GM18858 (cell line): ENCODE data around the gene RALY.

ENCODE experiments used
- ATAC-seq: cut with Tn5 transposase; IDR thresholded peaks from one replicate; pipeline ENCODE4 v1.9.1; 2021; ENCODE audit not compliant: unreplicated experiment

The RALY gene

DNA sequence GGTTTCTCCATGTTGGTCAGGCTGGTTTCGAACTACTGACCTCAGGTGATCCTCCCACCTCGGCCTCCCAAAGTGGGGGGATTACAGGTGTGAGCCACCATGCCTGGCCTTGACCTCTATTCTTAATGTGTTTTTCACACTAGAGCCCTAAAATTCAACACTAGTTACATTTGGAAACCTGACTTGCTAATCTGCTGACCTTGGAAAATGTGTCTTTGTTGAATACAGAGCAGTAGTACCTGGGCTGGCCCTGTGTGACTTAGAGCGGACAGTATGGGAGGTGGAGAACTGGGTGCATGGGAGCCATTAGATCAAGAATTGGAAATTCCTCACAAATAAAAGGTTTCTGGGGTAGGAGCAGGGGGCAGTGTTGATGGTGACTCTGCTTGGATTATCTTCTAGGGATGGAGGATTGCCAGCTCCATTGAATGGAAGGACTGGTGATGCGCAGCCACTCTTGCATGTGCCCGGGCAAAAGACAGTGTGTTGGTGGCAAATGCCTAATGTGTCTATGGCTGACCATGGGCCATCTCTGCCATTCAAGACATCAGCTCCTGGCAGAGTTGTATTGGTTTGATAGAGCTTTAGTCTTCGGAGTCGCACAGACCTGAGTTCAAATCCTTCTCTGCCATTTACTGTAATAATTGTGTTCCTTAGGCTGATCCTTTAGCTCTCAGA is 53.4 kb downstream of the RALY start:
- ATAC-seq, result no peak

DNA sequence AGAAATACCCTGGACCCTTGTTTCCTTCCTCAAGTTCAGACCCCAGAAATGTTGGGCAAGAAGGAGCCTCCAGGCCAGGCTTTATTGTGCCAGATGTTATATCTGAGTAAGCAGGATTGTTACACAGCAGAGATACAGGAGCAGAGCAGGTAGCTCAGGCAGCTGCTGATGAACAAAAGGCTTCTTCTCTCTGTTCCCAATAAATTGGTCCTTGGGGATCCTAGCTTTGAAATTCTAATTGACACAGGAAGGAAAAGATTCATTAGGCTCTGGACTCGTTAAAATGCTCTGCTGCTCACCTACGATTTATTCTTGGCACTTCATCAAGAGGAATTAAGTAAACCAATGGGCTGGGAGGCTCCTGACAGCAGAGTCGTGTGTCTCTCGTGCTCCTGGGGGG is 54.2 kb downstream of the RALY start:
- no peak for ATAC-seq

DNA sequence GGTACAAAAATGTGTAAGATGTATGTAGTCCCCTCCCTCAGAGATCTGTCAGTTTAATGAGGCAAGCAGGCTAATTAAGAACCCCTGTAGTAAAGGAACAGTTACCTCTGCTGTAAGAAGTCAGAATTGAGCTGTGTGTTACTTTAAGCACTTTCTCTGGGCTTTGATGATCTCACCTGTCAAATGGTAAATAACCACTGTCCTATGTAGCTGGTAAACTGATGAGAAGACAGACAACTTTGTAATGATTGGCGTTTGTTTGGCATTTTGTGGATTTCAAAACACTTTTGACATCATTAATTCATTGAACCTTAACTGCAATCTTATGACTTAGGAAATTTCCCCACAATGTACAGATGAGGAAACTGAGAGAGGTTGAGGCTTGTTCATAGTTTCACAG is 55.7 kb downstream of the RALY start:
- ATAC-seq, result no peak

DNA sequence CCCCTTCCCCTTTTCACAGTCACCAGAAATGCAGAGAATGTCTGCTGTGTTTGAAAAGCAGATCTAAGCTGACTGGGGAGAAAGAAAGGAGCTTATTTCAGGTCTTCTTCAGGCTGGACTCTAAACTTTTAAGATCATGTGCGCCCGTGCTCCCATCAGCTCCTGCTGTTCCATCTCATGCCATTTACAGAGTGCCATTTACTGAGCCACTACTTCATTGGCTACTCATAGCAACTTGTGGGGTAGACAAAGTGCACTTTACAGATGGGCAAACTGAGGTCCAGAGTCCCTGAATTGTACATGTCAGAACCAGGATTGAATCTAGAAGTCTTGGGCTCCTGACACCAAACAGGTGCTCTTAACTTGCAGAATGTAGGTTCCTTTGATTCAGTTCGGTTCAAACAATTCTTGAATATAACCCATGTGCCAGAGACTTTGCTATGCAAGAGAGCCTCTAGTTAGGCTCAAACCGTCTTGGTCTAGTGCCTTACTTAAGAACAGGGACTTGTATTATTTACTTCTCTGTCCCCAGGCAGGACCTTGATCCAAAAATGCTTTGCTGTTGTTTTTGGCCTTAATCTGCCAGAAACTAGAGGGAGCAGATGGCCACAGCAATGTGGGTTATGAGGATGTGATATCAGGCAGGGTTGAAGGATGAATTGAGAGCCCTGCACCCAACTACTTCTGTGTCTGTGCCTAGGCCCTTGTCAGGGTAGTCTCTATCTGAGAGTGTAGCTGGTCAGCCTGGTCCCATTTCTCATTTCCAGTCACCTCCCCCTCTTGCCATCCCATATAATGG is 56.4 kb downstream of the RALY start:
- ATAC-seq, result no peak

DNA sequence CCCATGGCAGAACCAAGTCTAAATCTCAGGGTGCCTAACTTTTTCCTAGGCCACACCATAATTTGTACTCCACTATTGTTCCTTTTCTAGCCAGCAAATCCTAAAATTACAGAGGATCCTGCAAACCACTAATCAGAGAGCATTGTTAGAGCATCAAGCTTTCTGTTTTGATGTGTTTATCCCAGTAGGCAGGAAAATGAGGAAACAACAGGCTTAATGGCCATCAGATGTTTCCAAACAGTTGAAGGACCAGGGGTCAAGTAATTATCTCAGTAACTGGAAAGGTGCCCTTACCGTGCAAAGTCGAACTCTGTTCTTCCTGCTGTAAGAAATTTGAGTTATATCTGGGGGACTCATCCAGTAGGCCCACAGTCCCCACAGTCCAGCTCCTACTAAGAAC is 58.7 kb downstream of the RALY start:
- no peak for ATAC-seq

DNA sequence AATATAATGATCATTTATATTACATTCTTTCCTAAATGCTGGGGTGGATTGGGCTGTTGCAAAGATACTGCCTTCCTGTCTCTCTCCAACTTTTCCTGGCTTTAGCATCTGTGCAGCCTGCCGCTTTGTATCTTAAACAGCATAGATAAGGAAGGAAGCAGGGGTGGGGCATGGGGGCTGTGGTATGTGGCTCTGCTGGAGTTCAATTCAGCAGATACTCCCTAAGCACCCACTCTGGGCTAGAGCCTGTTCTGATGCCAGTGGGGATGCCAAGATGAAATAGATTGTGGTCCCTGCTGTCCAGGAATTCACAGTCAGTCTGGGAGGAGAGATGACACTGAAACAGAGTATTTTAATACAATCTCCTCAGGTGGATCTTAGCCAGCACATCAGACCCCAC is 61.6 kb downstream of the RALY start:
- ATAC-seq, result no peak

DNA sequence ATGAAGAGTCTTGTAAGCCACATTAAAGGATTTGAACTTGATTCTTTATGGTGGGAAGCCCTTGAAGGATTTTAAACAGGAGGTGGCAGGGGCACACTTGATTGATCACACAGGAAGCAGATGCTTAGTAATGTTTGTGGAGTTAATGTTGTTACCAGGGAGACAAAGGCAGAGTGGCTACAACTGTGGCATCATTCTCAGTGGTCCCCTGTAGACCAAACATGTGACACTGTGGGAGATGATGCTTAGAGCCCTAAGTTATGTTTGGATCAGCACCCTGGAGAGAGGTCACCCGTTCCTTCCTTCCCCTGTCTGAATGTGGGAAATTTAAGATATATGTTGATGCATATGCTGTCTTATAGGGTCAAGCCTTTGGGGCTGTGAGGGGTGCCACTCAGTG is 65.1 kb downstream of the RALY start:
- no peak for ATAC-seq

DNA sequence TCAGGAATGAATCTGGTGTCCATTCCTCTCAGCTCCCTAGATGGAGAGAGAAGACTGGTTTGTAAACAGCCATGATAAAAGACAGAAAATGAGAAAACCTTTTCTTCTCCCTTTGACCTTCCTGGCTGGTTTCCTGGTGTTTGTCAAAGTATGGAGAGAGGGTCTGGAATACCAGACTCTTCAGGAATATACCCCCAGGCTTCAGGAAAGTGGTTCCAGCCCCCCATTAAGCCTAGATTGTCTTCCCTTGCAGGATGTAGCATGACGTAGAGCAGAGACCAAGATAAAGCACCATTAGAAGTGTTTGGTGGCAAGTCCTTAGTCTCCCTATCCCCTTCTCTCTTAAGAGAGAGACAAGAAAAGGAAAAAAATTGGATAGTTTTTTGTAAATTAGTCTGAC is 67.3 kb downstream of the RALY start:
- no peak for ATAC-seq

DNA sequence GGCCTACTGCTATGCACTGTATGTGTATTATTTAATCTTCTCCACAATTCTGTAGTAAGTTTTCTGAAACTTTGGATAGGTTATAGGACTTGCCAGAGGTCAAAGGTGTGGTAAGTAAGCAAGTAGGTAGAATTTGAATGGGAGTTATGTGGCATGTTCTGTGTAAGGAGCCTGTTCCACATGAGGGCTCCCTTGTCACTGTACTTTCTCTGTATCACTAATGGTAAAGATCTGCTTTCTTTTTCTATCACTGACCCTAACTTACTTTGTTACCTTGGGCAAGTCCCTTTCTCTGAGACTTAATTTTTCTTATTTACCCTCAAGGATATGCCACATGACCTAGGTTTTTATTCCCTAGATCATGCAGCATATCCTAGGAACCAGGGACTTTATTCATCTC is 68.0 kb downstream of the RALY start:
- peak; percentile 46 for ATAC-seq

DNA sequence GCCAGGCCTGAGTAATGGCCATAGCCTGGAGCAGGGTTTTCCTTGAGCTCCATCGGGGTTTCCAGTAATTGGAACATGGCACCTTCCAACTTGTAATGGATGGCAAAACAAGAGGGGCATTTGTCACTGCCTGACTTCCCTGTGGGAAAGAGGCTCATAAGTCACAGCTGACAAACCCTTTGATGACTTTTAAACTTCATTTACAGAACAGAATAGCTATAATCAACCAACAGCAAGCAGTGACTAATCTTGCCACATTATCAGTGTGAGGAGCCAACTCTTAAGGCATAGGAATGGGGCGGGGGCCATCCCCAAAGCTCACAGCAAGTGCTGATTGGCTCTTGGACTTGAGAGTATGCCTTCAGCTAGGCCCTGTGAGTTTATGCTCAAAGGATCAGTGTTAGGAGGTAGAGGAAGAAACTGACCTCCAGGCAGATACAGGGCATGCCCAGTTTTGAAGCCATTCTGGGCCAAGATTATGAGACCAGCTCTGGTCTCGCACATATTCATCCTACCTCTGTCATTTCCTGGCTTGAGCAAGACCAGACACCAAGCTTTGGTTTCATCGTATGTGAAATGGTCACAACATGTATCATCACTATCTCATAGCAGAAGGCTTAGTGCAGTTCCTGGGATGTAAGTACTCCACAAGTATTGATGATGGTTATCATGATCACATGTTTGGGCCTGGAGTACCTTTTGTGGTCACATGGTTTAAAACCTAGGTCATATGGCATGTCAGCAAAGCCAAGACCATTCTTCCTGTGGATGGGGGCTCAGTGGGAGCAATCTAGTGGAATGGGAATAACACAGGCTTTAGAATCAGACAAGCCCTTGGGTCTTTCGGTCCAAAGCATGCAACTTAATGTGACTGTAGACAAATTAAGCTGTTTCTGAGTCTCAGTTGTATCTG is 69.1 kb downstream of the RALY start:
- ATAC-seq, result no peak

DNA sequence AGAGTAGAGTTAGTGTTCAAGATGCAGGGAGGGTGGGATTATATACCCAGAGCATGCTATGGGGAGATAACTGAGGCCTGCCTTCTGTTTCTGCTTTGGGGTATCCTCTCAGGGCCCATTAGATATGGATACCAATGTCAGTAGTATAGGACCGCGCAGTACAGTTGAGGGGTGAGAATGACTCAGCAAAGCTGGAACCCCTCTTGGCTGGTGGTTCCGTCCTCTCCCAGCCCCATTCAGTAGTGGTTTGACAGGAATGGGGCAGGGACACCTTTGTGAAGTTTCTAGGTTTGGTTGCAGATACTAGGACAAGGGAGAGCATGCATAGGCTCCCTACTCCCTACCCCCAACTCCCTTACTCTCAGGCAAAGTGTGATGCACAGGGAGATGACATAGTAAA is 70.6 kb downstream of the RALY start:
- no peak for ATAC-seq

DNA sequence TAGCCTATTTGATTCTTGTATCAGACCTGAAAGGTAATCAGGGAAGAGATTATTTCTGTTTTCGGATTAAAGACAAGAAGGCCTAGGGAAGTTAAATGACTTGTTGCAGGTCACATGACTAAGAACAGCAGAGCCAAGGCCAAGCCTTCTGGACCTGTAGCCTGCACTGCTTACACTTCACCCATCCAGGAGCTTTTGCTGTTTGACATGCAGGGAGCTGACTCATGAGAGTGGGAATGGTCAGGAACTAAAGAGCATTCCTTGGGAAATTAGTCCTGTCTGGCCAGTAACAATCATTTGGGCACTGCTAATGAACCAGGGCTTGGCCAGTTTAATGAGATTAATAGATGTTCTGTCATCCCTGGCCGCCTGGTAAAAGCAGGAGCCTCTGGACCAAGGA is 71.5 kb downstream of the RALY start:
- no peak for ATAC-seq

DNA sequence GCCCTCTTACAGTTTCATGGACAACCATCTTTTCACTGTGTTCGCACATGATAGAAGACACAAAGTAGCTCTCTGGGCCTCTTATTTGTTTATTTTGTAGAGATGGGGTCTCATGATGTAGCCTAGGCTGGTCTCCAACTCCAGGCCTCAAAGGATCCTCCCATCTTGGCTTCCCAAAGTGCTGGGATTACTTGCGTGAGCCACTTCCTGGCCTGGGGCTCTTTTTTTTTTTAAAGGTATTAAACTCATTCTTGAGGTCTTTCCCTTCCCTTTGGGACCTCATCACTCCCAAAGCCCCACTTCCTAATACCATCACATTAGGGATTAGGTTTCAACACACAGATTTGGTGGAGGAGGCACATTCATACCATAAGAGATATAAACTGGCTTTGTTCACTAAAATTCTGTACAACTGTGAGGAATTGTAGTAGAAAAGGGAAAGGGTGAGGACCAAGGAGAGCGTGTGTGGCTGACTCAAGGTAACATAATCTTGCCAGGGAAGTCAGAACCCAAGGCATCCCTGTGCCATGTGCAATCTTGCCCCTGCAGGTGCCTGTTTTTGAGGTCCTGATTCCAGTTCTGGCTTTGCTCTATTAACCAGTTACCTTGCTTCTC is 72.9 kb downstream of the RALY start:
- ATAC-seq, result no peak

DNA sequence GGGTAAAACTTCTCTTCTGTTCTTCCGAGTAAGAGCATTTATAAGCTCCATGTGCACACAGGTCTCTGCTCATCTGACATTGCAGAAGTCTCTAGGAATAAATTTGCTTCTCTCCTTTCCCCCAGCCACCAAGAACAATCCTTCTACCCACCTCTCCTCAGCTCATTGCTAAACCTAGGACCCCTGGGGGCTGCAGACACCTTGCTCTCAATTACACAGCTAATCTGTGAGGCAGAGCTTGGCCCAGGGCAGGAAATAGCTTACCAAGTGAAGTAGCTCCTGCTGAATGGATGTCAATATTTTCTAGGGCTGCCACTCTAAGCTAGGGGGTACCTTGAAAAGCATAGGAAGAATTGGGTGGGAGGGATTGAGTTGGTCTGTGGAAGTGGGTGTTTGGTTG is 74.3 kb downstream of the RALY start:
- no peak for ATAC-seq

DNA sequence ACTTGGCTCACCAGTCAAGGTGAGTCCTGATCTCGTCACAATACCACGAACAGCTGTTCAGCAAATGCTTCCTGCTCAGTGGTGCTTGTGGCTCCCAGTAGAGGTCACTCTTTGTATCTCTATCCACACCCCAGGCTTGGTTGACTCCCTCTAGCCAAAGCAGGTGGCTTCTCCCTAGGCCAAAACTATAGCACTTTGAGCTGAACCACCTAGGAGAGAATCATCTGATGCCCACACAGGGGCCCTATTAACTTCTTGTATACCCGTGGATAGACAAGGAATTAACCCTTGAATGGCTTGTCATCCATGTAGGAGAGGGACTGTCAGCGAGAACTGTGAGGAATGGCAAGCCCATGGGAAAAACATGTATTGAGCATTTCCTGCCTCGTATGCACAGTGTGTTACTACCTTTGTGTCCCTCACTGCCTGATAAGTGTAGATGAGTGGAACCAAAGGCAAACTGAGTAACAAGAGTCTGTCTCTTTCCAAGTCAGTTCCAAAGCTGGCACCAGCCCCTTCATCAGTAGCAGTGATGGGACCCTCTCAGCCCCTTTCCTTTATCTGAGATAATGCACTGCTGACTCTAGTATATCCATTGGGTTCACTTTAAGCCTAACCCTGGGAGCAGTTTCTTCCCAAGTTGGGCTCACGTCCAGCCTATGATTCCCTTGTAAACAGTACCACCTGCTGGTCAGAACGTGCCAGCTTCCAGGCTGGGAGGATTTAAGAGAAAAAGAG is 75.8 kb downstream of the RALY start:
- no peak for ATAC-seq

DNA sequence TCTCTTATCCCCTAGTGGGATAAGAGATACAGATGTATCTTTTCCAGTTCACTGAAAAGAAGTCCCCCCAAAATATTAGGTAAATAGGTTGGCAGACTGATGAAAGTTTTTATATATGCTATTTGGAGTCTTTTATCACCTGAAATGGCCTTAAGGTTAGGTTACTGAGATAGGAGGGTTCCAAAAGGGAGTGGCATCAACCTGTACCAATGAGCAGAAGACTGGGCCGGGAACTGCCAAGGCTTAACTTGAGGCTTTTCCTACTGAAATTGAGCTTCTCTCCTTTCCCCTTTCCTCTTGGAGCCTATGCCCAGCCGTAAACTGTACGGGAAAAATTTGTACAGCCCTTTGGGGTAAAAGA is 76.3 kb downstream of the RALY start:
- no peak for ATAC-seq

DNA sequence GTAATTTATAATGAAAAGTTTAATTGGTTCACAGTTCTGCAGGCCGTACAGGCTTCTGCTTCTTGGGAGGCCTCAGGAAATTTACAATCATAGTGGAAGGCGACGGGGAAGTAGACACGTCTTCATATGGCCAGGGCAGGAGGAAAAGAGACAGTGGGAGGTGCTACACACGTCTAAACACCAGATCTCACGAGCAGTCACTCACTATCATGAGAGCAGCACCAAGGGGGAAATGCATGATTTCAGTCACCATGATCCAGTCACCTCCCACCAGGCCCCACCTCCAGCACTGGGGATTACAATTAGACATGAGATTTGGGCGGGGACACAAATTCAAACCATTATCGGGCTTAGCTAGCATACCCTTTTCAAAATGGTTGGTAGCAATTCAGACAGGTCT is 77.1 kb downstream of the RALY start:
- no peak for ATAC-seq

DNA sequence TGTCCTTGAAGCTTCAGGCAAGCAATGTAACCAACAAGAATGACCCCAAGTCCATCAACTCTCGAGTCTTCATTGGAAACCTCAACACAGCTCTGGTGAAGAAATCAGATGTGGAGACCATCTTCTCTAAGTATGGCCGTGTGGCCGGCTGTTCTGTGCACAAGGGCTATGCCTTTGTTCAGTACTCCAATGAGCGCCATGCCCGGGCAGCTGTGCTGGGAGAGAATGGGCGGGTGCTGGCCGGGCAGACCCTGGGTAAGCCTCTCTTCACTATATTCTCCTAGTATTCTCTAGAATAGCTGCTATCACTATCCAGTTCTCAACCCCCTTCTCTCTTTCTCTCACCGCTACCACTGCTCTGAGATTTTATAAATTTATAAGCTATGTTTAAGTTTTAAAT is 78.4 kb downstream of the RALY start:
- no peak for ATAC-seq

DNA sequence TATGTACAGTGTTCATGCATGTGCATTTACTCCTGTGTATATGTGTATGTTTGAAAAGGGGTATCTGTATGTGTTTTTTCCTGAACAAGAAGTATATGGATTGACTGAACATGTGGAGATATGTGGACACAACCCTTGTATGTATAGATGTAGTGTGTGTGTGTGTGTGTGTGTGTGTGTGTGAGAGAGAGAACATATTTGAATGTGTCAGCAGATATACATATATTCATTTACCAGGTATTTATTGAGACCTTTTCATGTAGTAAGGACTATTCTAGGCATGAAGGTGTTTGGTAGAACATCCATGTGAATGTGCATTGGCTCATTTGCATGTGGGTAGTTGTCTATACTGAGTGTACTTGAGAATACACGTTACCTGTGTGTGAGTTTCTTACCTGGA is 79.1 kb downstream of the RALY start:
- ATAC-seq, result no peak

DNA sequence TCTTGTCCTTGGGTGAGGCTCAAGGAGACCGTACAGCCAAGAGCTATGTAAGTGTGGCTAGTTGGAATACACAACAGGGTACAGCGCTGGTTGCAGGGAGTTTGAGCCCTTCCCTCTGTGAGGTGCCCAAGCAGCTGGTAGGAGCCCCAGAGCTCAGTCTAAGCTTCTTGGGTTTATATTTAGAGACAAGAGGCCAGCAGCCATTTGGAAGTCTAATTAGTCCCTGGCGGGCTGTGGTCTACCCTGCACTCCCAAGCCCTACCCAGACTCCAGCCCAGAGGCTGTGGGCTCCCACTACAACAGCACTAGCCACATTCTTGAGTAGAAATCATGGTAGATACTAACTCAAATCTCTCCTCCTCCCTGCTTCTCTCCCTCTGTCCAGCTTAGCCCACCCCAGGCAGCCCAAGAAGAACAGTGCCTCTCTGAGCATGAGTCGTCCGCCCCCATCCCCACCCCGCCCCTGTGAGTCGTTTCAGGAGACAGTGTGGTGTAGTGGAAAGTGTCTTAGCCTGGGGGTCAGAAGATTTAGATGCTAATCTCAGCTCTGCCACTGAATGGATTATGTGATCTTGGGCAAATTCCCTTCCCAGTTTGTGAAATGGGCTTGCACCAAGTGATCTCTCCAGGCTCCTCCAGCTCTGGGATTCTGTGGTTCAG is 80.5 kb downstream of the RALY start:
- no peak for ATAC-seq
